Activated CD4-positive, alpha-beta T cell treated with anti-CD3 and anti-CD28 coated beads, Interleukin-2, amount 10 ng/mL, durations not matched to agents 7 days and 5 days (primary cell): ENCODE results near the gene RGP1. TPM values are rescaled to one million over a fixed set of nuclear protein-coding genes. Genes with fewer than 3 reads are reported as not detected.

ENCODE experiments used
- CTCF ChIA-PET: fragments of 350-600 bp; sonication (Branson Sonifier 250); formaldehyde crosslinking; loops from one replicate; lab custom pipeline; 2021; ENCODE audit warnings: antibody characterized with exemption; lab: Charles Lee
- POLR2A ChIA-PET: fragments of 350-600 bp; sonication (Branson Sonifier 250); formaldehyde crosslinking; loops from one replicate; lab custom pipeline; 2021; ENCODE audit warnings: antibody characterized with exemption; lab: Charles Lee
- DNase-seq: peaks from one replicate; pipeline ENCODE4 v3.0.0-alpha.2; 2020
- H3K27ac Mint-ChIP-seq: one replicate; pipeline ENCODE4 v1.8.0; 2021; ENCODE audit warnings: mild to moderate bottlenecking, moderate library complexity, mixed read lengths
- H3K27me3 Mint-ChIP-seq: one replicate; pipeline ENCODE4 v1.8.0; 2021; ENCODE audit warnings: mixed read lengths
- H3K36me3 Mint-ChIP-seq: one replicate; pipeline ENCODE4 v1.8.0; 2021; ENCODE audit warnings: low read depth, mixed read lengths
- H3K4me1 Mint-ChIP-seq: one replicate; pipeline ENCODE4 v1.8.0; 2021; ENCODE audit warnings: mixed read lengths
- H3K4me3 Mint-ChIP-seq: one replicate; pipeline ENCODE4 v1.8.0; 2021; ENCODE audit warnings: mild to moderate bottlenecking, moderate library complexity, mixed read lengths
- H3K9me3 Mint-ChIP-seq: one replicate; pipeline ENCODE4 v1.8.0; 2021; ENCODE audit warnings: mixed read lengths
- total RNA-seq, 2 experiments: library from RNA; stranded (reverse); gene quantifications; one replicate each; pipeline ENCODE4 v1.2.3, GENCODE V29; 2021

The RGP1 gene
- total RNA-seq, 2 experiments from 2014 or later: 24.7 to 28.4 TPM

GRCh38 chr9:35725362-35725761 is 23.7 kb upstream of the RGP1 start:
- ChIA-PET CTCF (interaction anchor here (0.9 to 1.7 kb wide), 6 partner anchors 11 to 78 kb away, joined by 3 to 4 read pairs (median 3); partner anchors contain the start of genes CCDC107, RMRP and TPM2), POLR2A (no interaction called here)
- Mint-ChIP-seq H3K36me3 (peaks cover 54% of the 10 kb centered on the region), H3K4me3 (no peak overlapping the region), H3K4me1 (no peaks in the 10 kb centered on the region), H3K9me3 (no peaks in the 10 kb centered on the region), H3K27ac (no peak overlapping the region), H3K27me3 (no peaks in the 10 kb centered on the region)
- DNase-seq: no peak

- H3K4me1 Mint-ChIP-seq: no peaks in the 10 kb centered on the region
- H3K27ac Mint-ChIP-seq: peak overlapping the region; percentile 85
- no peaks in the 10 kb centered on the region for H3K27me3 Mint-ChIP-seq
- peaks cover 52% of the 10 kb centered on the region for H3K36me3 Mint-ChIP-seq
- no peaks in the 10 kb centered on the region for H3K9me3 Mint-ChIP-seq
- peak; percentile 55 for DNase-seq
- H3K4me3 Mint-ChIP-seq: peak overlapping the region; percentile 56
- ChIA-PET POLR2A (interaction anchor here (0.6 kb wide), 1 partner anchor 110 kb away, joined by 3 read pairs; no protein-coding TSS in a partner anchor), CTCF (interaction anchor here (0.7 to 9.8 kb wide), 15 partner anchors 9 to 123 kb away, joined by 3 to 112 read pairs (median 6); partner anchors contain the start of genes ARHGEF39, CCDC107, GBA2 and MSMP)
Measured at GRCh38 chr9:35726931-35727330, 22.2 kb upstream of the RGP1 start.

- H3K4me3 Mint-ChIP-seq: no peak overlapping the region
- H3K27ac Mint-ChIP-seq: no peak overlapping the region
- no peaks in the 10 kb centered on the region for H3K9me3 Mint-ChIP-seq
- CTCF ChIA-PET: interaction anchor here (0.8 to 9.8 kb wide), 16 partner anchors 10 to 676 kb away, joined by 3 to 112 read pairs (median 6); partner anchors contain the start of genes ARHGEF39, CCDC107, GBA2 and MSMP
- no peaks in the 10 kb centered on the region for H3K4me1 Mint-ChIP-seq
- H3K36me3 Mint-ChIP-seq: peaks cover 44% of the 10 kb centered on the region
- H3K27me3 Mint-ChIP-seq: no peaks in the 10 kb centered on the region
- DNase-seq: no peak
- POLR2A ChIA-PET: interaction anchor here (0.6 to 0.9 kb wide), 2 partner anchors 62 to 111 kb away, joined by 3 read pairs; no protein-coding TSS in a partner anchor
Measured at GRCh38 chr9:35727676-35728040, 21.4 kb upstream of the RGP1 start.

GRCh38 chr9:35728041-35728971 is 20.8 kb upstream of the RGP1 start:
- H3K27ac Mint-ChIP-seq: no peak overlapping the region
- H3K4me1 Mint-ChIP-seq: peaks cover 4% of the 10 kb centered on the region
- H3K36me3 Mint-ChIP-seq: peaks cover 40% of the 10 kb centered on the region
- peak; percentile 66 for DNase-seq
- POLR2A ChIA-PET: interaction anchor here (0.7 to 0.9 kb wide), 2 partner anchors 63 to 64 kb away, joined by 3 read pairs; partner anchors contain the start of gene ARHGEF39
- CTCF ChIA-PET: interaction anchor here (0.7 to 9.8 kb wide), 20 partner anchors 10 to 677 kb away, joined by 3 to 112 read pairs (median 4); partner anchors contain the start of genes ARHGEF39, CCDC107, GBA2 and MSMP
- H3K9me3 Mint-ChIP-seq: no peaks in the 10 kb centered on the region
- H3K27me3 Mint-ChIP-seq: no peaks in the 10 kb centered on the region
- H3K4me3 Mint-ChIP-seq: no peak overlapping the region

GRCh38 chr9:35729101-35729500 is 20.0 kb upstream of the RGP1 start:
- CTCF ChIA-PET: interaction anchor here (0.6 to 9.8 kb wide), 13 partner anchors 12 to 127 kb away, joined by 3 to 112 read pairs (median 5); partner anchors contain the start of genes ARHGEF39, CCDC107, GBA2 and RGP1
- Mint-ChIP-seq H3K27me3 (no peaks in the 10 kb centered on the region), H3K4me1 (peaks cover 10% of the 10 kb centered on the region), H3K9me3 (no peaks in the 10 kb centered on the region), H3K4me3 (no peak overlapping the region), H3K27ac (no peak overlapping the region), H3K36me3 (peaks cover 36% of the 10 kb centered on the region)
- POLR2A ChIA-PET: no interaction called here
- DNase-seq: no peak

GRCh38 chr9:35729700-35730485 is 19.2 kb upstream of the RGP1 start:
- peaks cover 12% of the 10 kb centered on the region for H3K4me1 Mint-ChIP-seq
- H3K27ac Mint-ChIP-seq: peak overlapping the region; percentile 15
- ChIA-PET POLR2A (no interaction called here), CTCF (interaction anchor here (0.6 to 9.8 kb wide), 18 partner anchors 7 to 90 kb away, joined by 3 to 112 read pairs (median 5); partner anchors contain the start of genes ARHGEF39, CCDC107, GBA2 and MSMP)
- H3K36me3 Mint-ChIP-seq: peaks cover 29% of the 10 kb centered on the region
- H3K4me3 Mint-ChIP-seq: no peak overlapping the region
- H3K9me3 Mint-ChIP-seq: no peaks in the 10 kb centered on the region
- DNase-seq: peak; percentile 41
- H3K27me3 Mint-ChIP-seq: no peaks in the 10 kb centered on the region

- Mint-ChIP-seq H3K27ac (peak overlapping the region; percentile 15), H3K9me3 (no peaks in the 10 kb centered on the region), H3K4me1 (peaks cover 13% of the 10 kb centered on the region), H3K4me3 (no peak overlapping the region), H3K27me3 (no peaks in the 10 kb centered on the region), H3K36me3 (peaks cover 30% of the 10 kb centered on the region)
- POLR2A ChIA-PET: no interaction called here
- CTCF ChIA-PET: interaction anchor here (0.6 to 9.8 kb wide), 15 partner anchors 8 to 156 kb away, joined by 3 to 112 read pairs (median 3); partner anchors contain the start of genes CCDC107, GBA2, MSMP and RGP1
- DNase-seq: no peak
Measured at GRCh38 chr9:35730486-35730854, 18.6 kb upstream of the RGP1 start.

GRCh38 chr9:35731415-35732184 is 17.5 kb upstream of the RGP1 start:
- DNase-seq: no peak
- Mint-ChIP-seq H3K4me1 (peaks cover 20% of the 10 kb centered on the region), H3K4me3 (no peak overlapping the region), H3K36me3 (peaks cover 29% of the 10 kb centered on the region), H3K27me3 (no peaks in the 10 kb centered on the region), H3K27ac (peak overlapping the region; percentile 85), H3K9me3 (no peaks in the 10 kb centered on the region)
- POLR2A ChIA-PET: interaction anchor here (1.0 to 1.5 kb wide), 2 partner anchors 80 to 83 kb away, joined by 4 to 7 read pairs; partner anchors contain the start of gene SPAG8
- CTCF ChIA-PET: interaction anchor here (0.6 to 9.8 kb wide), 25 partner anchors 9 to 225 kb away, joined by 3 to 112 read pairs (median 4); partner anchors contain the start of genes ARHGEF39, CCDC107, GBA2 and RGP1

GRCh38 chr9:35732185-35732799 is 16.8 kb upstream of the RGP1 start, which contains the start of the genes CREB3 and TLN1:
Gene CREB3, plus strand, starts transcription at chr9:35732666. Its CDS starts 107 bp downstream, at chr9:35732773.
Gene TLN1, minus strand, starts transcription at chr9:35732195. Its CDS starts 6,501 bp downstream, at chr9:35725694.
- H3K36me3 Mint-ChIP-seq: peaks cover 28% of the 10 kb centered on the region
- H3K27me3 Mint-ChIP-seq: no peaks in the 10 kb centered on the region
- peak; percentile 98 for DNase-seq
- H3K27ac Mint-ChIP-seq: peak within 1 kb of the TSS; percentile 85
- H3K9me3 Mint-ChIP-seq: no peaks in the 10 kb centered on the region
- no peak within 1 kb of the TSS for H3K4me3 Mint-ChIP-seq
- H3K4me1 Mint-ChIP-seq: peaks cover 20% of the 10 kb centered on the region
- CTCF ChIA-PET: interaction anchor here (0.6 to 9.8 kb wide), 21 partner anchors 10 to 820 kb away, joined by 3 to 112 read pairs (median 4); partner anchors contain the start of genes ARHGEF39, CCDC107, GBA2 and RGP1
- POLR2A ChIA-PET: interaction anchor here (0.5 to 1.5 kb wide), 5 partner anchors 16 to 616 kb away, joined by 3 to 7 read pairs (median 4); partner anchors contain the start of genes GBA2, RGP1 and SPAG8

GRCh38 chr9:35732800-35733541 is 16.1 kb upstream of the RGP1 start:
- no peak for DNase-seq
- H3K27me3 Mint-ChIP-seq: no peaks in the 10 kb centered on the region
- H3K27ac Mint-ChIP-seq: peak overlapping the region; percentile 80
- no peak overlapping the region for H3K4me3 Mint-ChIP-seq
- peaks cover 34% of the 10 kb centered on the region for H3K36me3 Mint-ChIP-seq
- H3K4me1 Mint-ChIP-seq: peaks cover 20% of the 10 kb centered on the region
- H3K9me3 Mint-ChIP-seq: no peaks in the 10 kb centered on the region
- ChIA-PET CTCF (interaction anchor here (0.6 to 9.8 kb wide), 17 partner anchors 10 to 820 kb away, joined by 3 to 112 read pairs (median 6); partner anchors contain the start of genes ARHGEF39, CCDC107, GBA2 and RGP1), POLR2A (interaction anchor here (0.5 to 1.0 kb wide), 4 partner anchors 16 to 616 kb away, joined by 3 to 7 read pairs (median 4); partner anchors contain the start of genes GBA2, RGP1 and SPAG8)
